ENCODE measurements around the gene TMEM38B. TPM values are rescaled to one million over a fixed set of nuclear protein-coding genes. Genes with fewer than 3 reads are reported as not detected.

The TMEM38B gene
- total RNA-seq, 4 donors from 2014 or later = 5.6 to 11.3 (median 9.4) TPM

- no peak overlapping the region for H3K4me3 ChIP-seq (ENCODE audit: low read depth, poor library complexity, severe bottlenecking)
- DNase-seq (ENCODE audit: low spot score in 2 of 2) = no peak
- intact Hi-C loops (cut with DNase I; ENCODE audit: low total_unique reads) = no loop called here
- no peak for TF ChIP-seq CTCF (IDR thresholded peaks at IDR 0.05)
- no peak for TF ChIP-seq POLR2A (IDR thresholded peaks at IDR 0.05)
- WGBS, 2 donors = 86 to 91% methylated on average over 2 of the region's 2 CpGs
These were observed 36.0 kb upstream of the TMEM38B start for GRCh38 chr9:105658351-105658750.

- TF ChIP-seq POLR2A (IDR thresholded peaks at IDR 0.05) (no peak), CTCF (IDR thresholded peaks at IDR 0.05) (no peak)
- intact Hi-C loops (cut with DNase I; ENCODE audit: low total_unique reads) = no loop called here
- no peak overlapping the region for H3K4me3 ChIP-seq (ENCODE audit: low read depth, poor library complexity, severe bottlenecking)
- no peak for DNase-seq (ENCODE audit: low spot score in 2 of 2)
- 50 to 51% methylated on average over 4 of the region's 4 CpGs for WGBS, 2 donors
These were observed 33.3 kb upstream of the TMEM38B start for GRCh38 chr9:105661011-105661410.

GRCh38 chr9:105662184-105663104, 31.9 kb upstream of the TMEM38B start, which contains the start of gene TAL2:
TSS of gene TAL2 (plus strand) at chr9:105662457. CDS start at chr9:105662497, 40 bp downstream.
- H3K4me3 ChIP-seq (ENCODE audit: low read depth, poor library complexity, severe bottlenecking) = no peak within 1 kb of the TSS
- TF ChIP-seq CTCF (IDR thresholded peaks at IDR 0.05) = no peak
- 88% methylated on average over 12 of the region's 12 CpGs for whole genome bisulfite sequencing, 2 donors
- DNase-seq (ENCODE audit: low spot score in 2 of 2) = no peak
- intact Hi-C loops (cut with DNase I; ENCODE audit: low total_unique reads) = no loop called here

DNA sequence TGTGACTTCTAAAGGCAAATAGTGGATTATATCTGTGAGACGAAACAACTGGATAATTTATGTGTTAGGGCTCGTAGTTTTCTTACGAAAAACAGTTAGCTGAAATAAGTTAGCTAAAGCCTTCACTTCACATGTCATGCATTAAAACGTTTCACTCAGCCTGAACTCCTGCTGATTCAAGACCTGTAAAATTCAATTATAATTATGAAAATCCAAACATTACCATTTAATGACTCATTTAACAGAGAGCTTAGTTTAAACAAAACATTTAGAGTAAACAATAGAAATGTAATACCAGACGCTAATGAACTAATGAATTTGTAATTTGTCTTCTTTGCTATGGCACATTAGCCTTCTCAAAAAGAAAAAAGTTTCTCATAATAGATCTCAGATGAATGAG, 30.4 kb upstream of the TMEM38B start:
- 74 to 77% methylated on average over 5 of the region's 5 CpGs for WGBS, 2 donors

GRCh38 chr9:105667867-105668266, 26.5 kb upstream of the TMEM38B start:
- no peak for TF ChIP-seq CTCF (IDR thresholded peaks at IDR 0.05)
- TF ChIP-seq POLR2A (IDR thresholded peaks at IDR 0.05) = no peak
- no peak overlapping the region for H3K4me3 ChIP-seq (ENCODE audit: low read depth, poor library complexity, severe bottlenecking)
- 31 to 34% methylated on average over 4 of the region's 4 CpGs for WGBS, 2 donors
- no peak for DNase-seq (ENCODE audit: low spot score in 2 of 2)
- intact Hi-C loops (cut with DNase I; ENCODE audit: low total_unique reads) = no loop called here

More for the DNA sequence above, 30.4 kb upstream of the TMEM38B start:
- no peak overlapping the region for H3K4me3 ChIP-seq (ENCODE audit: low read depth, poor library complexity, severe bottlenecking)
- DNase-seq (ENCODE audit: low spot score in 2 of 2) = no peak
- TF ChIP-seq CTCF (IDR thresholded peaks at IDR 0.05) (no peak), POLR2A (IDR thresholded peaks at IDR 0.05) (no peak)
- intact Hi-C loops (cut with DNase I; ENCODE audit: low total_unique reads) = no loop called here
